HCT116 (cell line): ENCODE results near the gene FCRL1. TPM values are rescaled to one million over a fixed set of nuclear protein-coding genes. Genes with fewer than 3 reads are reported as not detected.

Experiments used
- ATAC-seq: fragments of 200-7000 bp; cut with Tn5 transposase; 2 replicates; pipeline ENCODE4 v1.9.1; 2020; ENCODE audit warnings: mild to moderate bottlenecking, moderate library complexity
- BruUV-seq: library from RNA; stranded (reverse); fragments of 400-500 nt; replicated peaks from 2 replicates; lab custom pipeline; 2021; lab: Mats Ljungman, UMichigan
- CTCF ChIA-PET: fragments of 300-600 bp; sonication (Branson Sonifier 250); formaldehyde crosslinking; loops from one replicate; lab custom pipeline; 2021; ENCODE audit warnings: antibody characterized with exemption; lab: Charles Lee
- POLR2A ChIA-PET: fragments of 300-600, 350-600 bp; sonication (Branson Sonifier 250); formaldehyde crosslinking; loops from one replicate; lab custom pipeline; 2021; ENCODE audit warnings: antibody characterized with exemption; lab: Charles Lee
- RAD21 ChIA-PET, 2 experiments: fragments of 300-600 bp; sonication (Branson Sonifier 250); formaldehyde crosslinking; loops; one replicate each; lab custom pipeline; 2023; ENCODE audit warnings: low total read pairs in 2 of 2; ENCODE audit not compliant: uncharacterized antibody in 2 of 2, unreplicated experiment in 2 of 2, low non-redundant PET in 1 of 2; lab: Charles Lee
- DNase-seq: peaks from one replicate; pipeline ENCODE4 v3.0.0-alpha.2; 2010; ENCODE audit warnings: low read depth, low spot score
- H2AFZ ChIP-seq: fragments of 200-600 bp; shearing (Covaris generic), sonication (generic); 2 replicates; pipeline ENCODE4 v1.6.1; 2017; ENCODE audit warnings: low read depth, mixed run types, mixed read lengths, antibody characterized with exemption, low read length; ENCODE audit not compliant: poor library complexity, severe bottlenecking
- H3K27ac ChIP-seq: 2 replicates; pipeline ENCODE4 v1.5.1; 2012; ENCODE audit warnings: low read depth, low read length
- H3K27me3 ChIP-seq: fragments of 200-600 bp; sonication (generic); 2 replicates; pipeline ENCODE4 v1.6.1; 2016; ENCODE audit warnings: mixed run types, low read length, mixed read lengths; ENCODE audit not compliant: insufficient read depth
- H3K36me3 ChIP-seq, 2 experiments: fragments of 200-500 bp in 1 of 2; fragments of 200-600 bp in 1 of 2; sonication (Bioruptor generic) in 1 of 2; sonication (generic) in 1 of 2; 2 replicates each; pipeline versions ENCODE4 v1.5.1 to v1.6.1; 2014 to 2016; ENCODE audit warnings: low read length in 2 of 2, inconsistent platforms in 1 of 2, mixed read lengths in 1 of 2, mixed run types in 1 of 2; ENCODE audit not compliant: insufficient read depth in 2 of 2, control insufficient read depth in 1 of 2
- H3K4me1 ChIP-seq, 2 experiments: fragments of 200-600 bp in 1 of 2; sonication (generic) in 1 of 2; 2 replicates each; pipeline versions ENCODE4 v1.5.1 to v1.6.1; 2012 to 2017; ENCODE audit warnings: low read length in 2 of 2, inconsistent platforms in 1 of 2, mild to moderate bottlenecking in 1 of 2, mixed read lengths in 1 of 2, mixed run types in 1 of 2, moderate library complexity in 1 of 2; ENCODE audit not compliant: insufficient read depth in 2 of 2, control insufficient read depth in 1 of 2
- H3K4me2 ChIP-seq: fragments of 200-600 bp; sonication (generic); 2 replicates; pipeline ENCODE4 v1.6.1; 2017; ENCODE audit warnings: mixed run types, low read length, mixed read lengths
- H3K4me3 ChIP-seq, 2 experiments: fragments of 200-600 bp in 1 of 2; sonication (generic) in 1 of 2; replicated peaks in 1 of 2; 2 replicates each; pipeline ENCODE4 v1.5.1; 2011 to 2016; ENCODE audit warnings: low read length in 2 of 2, control low read depth in 1 of 2, low read depth in 1 of 2, mild to moderate bottlenecking in 1 of 2, mixed read lengths in 1 of 2, mixed run types in 1 of 2
- H3K79me2 ChIP-seq: fragments of 200-600 bp; sonication (generic); 2 replicates; pipeline ENCODE4 v1.6.1; 2017; ENCODE audit warnings: mild to moderate bottlenecking, mixed run types, low read length, moderate library complexity, mixed read lengths; ENCODE audit not compliant: insufficient read depth
- H3K9ac ChIP-seq: fragments of 200-600 bp; sonication (generic); 2 replicates; pipeline ENCODE4 v1.6.1; 2016; ENCODE audit warnings: low read length, mixed read lengths
- H3K9me2 ChIP-seq: fragments of 200-600 bp; sonication (generic), shearing (Covaris generic); 2 replicates; pipeline ENCODE4 v1.6.1; 2017; ENCODE audit warnings: mixed run types, mild to moderate bottlenecking, moderate library complexity; ENCODE audit not compliant: insufficient read depth
- H3K9me3 ChIP-seq, 2 experiments: fragments of 200-500 bp in 1 of 2; fragments of 200-600 bp in 1 of 2; sonication (Bioruptor generic) in 1 of 2; sonication (generic) in 1 of 2; 2 replicates each; pipeline ENCODE4 v1.6.1; 2014 to 2017; ENCODE audit warnings: low read length in 2 of 2, mixed read lengths in 2 of 2, inconsistent platforms in 1 of 2, low read depth in 1 of 2, mild to moderate bottlenecking in 1 of 2, mixed run types in 1 of 2, moderate library complexity in 1 of 2; ENCODE audit not compliant: control insufficient read depth in 1 of 2, insufficient read depth in 1 of 2
- H4K20me1 ChIP-seq: fragments of 200-600 bp; sonication (generic), shearing (Covaris generic); 2 replicates; pipeline ENCODE4 v1.6.1; 2017; ENCODE audit warnings: mixed run types, mild to moderate bottlenecking, moderate library complexity; ENCODE audit not compliant: insufficient read depth
- CBX3 ChIP-seq: IDR thresholded peaks from 2 replicates; pipeline ENCODE4 v1.6.1; 2012; ENCODE audit warnings: low read depth
- CEBPB ChIP-seq: IDR thresholded peaks from 2 replicates; pipeline ENCODE4 v1.6.1; 2012; ENCODE audit warnings: low read depth
- EZH2 ChIP-seq: fragments of 200-600 bp; sonication (generic); IDR thresholded peaks from 2 replicates; pipeline ENCODE4 v1.6.1; 2017; ENCODE audit warnings: antibody characterized with exemption, mixed run types
- EZH2phosphoT487 ChIP-seq: fragments of 200-600 bp; IDR thresholded peaks from 2 replicates; pipeline ENCODE4 v1.6.1; 2018; ENCODE audit warnings: antibody characterized with exemption, borderline replicate concordance
- FOSL1 ChIP-seq: IDR thresholded peaks from 2 replicates; pipeline ENCODE4 v1.6.1; 2012; ENCODE audit warnings: low read depth
- JUND ChIP-seq: IDR thresholded peaks from 2 replicates; pipeline ENCODE4 v1.6.1; 2012
- MAX ChIP-seq: IDR thresholded peaks from 2 replicates; pipeline ENCODE4 v1.6.1; 2012
- POLR2A ChIP-seq: IDR thresholded peaks from 2 replicates; pipeline ENCODE4 v1.7.0; 2011; ENCODE audit warnings: borderline replicate concordance; ENCODE audit not compliant: insufficient read depth, insufficient read length; ENCODE audit errors: extremely low read depth
- POLR2AphosphoS5 ChIP-seq: IDR thresholded peaks from 2 replicates; pipeline ENCODE4 v1.6.1; 2011; ENCODE audit warnings: mild to moderate bottlenecking, low read depth, low read length, moderate library complexity
- SIN3A ChIP-seq: IDR thresholded peaks from 2 replicates; pipeline ENCODE4 v1.6.1; 2012; ENCODE audit warnings: low read depth
- SP1 ChIP-seq: IDR thresholded peaks from 2 replicates; pipeline ENCODE4 v1.6.1; 2012; ENCODE audit warnings: low read depth
- SRF ChIP-seq: IDR thresholded peaks from 2 replicates; pipeline ENCODE4 v1.6.1; 2012; ENCODE audit warnings: low read depth
- YY1 ChIP-seq: IDR thresholded peaks from 2 replicates; pipeline ENCODE4 v1.6.1; 2011; ENCODE audit warnings: low read length, low read depth, moderate library complexity, mild to moderate bottlenecking; ENCODE audit not compliant: insufficient replicate concordance; ENCODE audit errors: extremely low read depth
- ZFX ChIP-seq: fragments of 450-650 bp; IDR thresholded peaks from 2 replicates; pipeline ENCODE4 v1.6.1; 2017
- ZNF274 ChIP-seq: fragments of 200-500 bp; sonication (Bioruptor generic); IDR thresholded peaks from 2 replicates; pipeline ENCODE4 v1.6.1; 2014; ENCODE audit warnings: mild to moderate bottlenecking, low read depth, low read length, inconsistent platforms
- intact Hi-C: fragments of 100-400 bp; cut with micrococcal nuclease; formaldehyde crosslinking; loops from 2 replicates; pipeline ENCODE4 v1.10.0; 2022
- total RNA-seq: library from RNA; stranded (reverse); gene quantifications from one replicate; pipeline ENCODE4 v1.2.1, GENCODE V29; 2021; ENCODE audit not compliant: unreplicated experiment
- TF ChIP-seq, protein P1 (sequence below): IDR thresholded peaks from 2 replicates; pipeline ENCODE4 v1.6.1; 2011; ENCODE audit warnings: mild to moderate bottlenecking, low read length, moderate library complexity; ENCODE audit not compliant: insufficient replicate concordance; ENCODE audit errors: extremely low read depth
- TF ChIP-seq, protein P2 (sequence below): IDR thresholded peaks from 2 replicates; pipeline ENCODE4 v1.6.1; 2012
- TF ChIP-seq, protein P3 (sequence below), 3 experiments: fragments of 200-600 bp in 1 of 3; sonication (generic) in 1 of 3; IDR thresholded peaks in 2 of 3; conservative IDR thresholded peaks in 1 of 3; 2 replicates each; pipeline ENCODE4 v1.5.1; 2012 to 2017; ENCODE audit warnings: low read depth in 2 of 3, low read length in 2 of 3, antibody characterized with exemption in 1 of 3, borderline replicate concordance in 1 of 3, control low read depth in 1 of 3, mild to moderate bottlenecking in 1 of 3, mixed read lengths in 1 of 3, mixed run types in 1 of 3, moderate library complexity in 1 of 3; ENCODE audit not compliant: insufficient read depth in 1 of 3

The FCRL1 gene
- total RNA-seq, 1 experiment from 2014 or later: not detected

DNA sequence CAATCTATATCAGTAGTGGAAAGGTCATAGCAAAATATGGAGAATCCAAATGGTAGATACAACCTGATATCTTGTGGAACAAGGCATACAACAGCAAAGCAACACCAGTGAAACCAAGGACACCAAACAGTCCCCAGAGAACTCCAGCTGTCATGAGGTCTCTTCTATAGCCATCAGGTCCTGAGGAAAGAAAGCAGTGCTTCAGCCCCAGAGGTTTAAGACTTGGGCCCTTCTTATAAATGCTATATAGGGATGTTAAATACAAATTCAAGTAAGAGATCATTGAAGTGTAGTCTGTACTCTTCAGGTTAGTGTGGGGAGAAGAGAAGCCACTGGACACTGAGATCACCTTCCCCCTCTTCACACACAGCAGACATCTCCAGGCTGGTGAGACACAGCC lies 53.1 kb downstream of the FCRL1 start (continued):
- no peak for TF ChIP-seq CBX3
- no peak for TF ChIP-seq SIN3A

GRCh38 chr1:157758018-157758417 lies 61.9 kb downstream of the FCRL1 start:
- Histone ChIP-seq H3K27me3 (peaks cover 3% of the 10 kb centered on the region), H2AFZ (no peak overlapping the region), H3K4me3 (no peak overlapping the region), H3K9me3 (no peaks in the 10 kb centered on the region), H3K79me2 (no peaks in the 10 kb centered on the region), H3K36me3 (no peaks in the 10 kb centered on the region), H3K27ac (no peak overlapping the region), H3K4me1 (no peaks in the 10 kb centered on the region), H4K20me1 (no peaks in the 10 kb centered on the region), H3K9ac (no peak overlapping the region), H3K4me2 (no peak overlapping the region), H3K9me2 (no peaks in the 10 kb centered on the region)
- ChIA-PET CTCF (no interaction called here), POLR2A (no interaction called here), RAD21 (no interaction called here)
- no peak for ATAC-seq
- no TSS peak for BruUV-seq
- intact Hi-C loops: no loop called here
- TF ChIP-seq ZFX: no peak
- no peak for TF ChIP-seq CEBPB
- TF ChIP-seq JUND: no peak
- no peak for TF ChIP-seq SP1
- TF ChIP-seq CBX3: no peak
- no peak for TF ChIP-seq POLR2A
- no peak for TF ChIP-seq EZH2
- TF ChIP-seq, protein P1, sequence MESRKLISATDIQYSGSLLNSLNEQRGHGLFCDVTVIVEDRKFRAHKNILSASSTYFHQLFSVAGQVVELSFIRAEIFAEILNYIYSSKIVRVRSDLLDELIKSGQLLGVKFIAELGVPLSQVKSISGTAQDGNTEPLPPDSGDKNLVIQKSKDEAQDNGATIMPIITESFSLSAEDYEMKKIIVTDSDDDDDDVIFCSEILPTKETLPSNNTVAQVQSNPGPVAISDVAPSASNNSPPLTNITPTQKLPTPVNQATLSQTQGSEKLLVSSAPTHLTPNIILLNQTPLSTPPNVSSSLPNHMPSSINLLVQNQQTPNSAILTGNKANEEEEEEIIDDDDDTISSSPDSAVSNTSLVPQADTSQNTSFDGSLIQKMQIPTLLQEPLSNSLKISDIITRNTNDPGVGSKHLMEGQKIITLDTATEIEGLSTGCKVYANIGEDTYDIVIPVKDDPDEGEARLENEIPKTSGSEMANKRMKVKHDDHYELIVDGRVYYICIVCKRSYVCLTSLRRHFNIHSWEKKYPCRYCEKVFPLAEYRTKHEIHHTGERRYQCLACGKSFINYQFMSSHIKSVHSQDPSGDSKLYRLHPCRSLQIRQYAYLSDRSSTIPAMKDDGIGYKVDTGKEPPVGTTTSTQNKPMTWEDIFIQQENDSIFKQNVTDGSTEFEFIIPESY: no peak
- TF ChIP-seq YY1: no peak
- TF ChIP-seq ZNF274: no peak
- TF ChIP-seq SIN3A: no peak
- TF ChIP-seq, protein P2, sequence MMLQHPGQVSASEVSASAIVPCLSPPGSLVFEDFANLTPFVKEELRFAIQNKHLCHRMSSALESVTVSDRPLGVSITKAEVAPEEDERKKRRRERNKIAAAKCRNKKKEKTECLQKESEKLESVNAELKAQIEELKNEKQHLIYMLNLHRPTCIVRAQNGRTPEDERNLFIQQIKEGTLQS: no peak
- no peak for TF ChIP-seq POLR2AphosphoS5
- TF ChIP-seq SRF: no peak
- TF ChIP-seq FOSL1: no peak
- no peak for TF ChIP-seq EZH2phosphoT487
- no peak for TF ChIP-seq MAX
- TF ChIP-seq, protein P3, sequence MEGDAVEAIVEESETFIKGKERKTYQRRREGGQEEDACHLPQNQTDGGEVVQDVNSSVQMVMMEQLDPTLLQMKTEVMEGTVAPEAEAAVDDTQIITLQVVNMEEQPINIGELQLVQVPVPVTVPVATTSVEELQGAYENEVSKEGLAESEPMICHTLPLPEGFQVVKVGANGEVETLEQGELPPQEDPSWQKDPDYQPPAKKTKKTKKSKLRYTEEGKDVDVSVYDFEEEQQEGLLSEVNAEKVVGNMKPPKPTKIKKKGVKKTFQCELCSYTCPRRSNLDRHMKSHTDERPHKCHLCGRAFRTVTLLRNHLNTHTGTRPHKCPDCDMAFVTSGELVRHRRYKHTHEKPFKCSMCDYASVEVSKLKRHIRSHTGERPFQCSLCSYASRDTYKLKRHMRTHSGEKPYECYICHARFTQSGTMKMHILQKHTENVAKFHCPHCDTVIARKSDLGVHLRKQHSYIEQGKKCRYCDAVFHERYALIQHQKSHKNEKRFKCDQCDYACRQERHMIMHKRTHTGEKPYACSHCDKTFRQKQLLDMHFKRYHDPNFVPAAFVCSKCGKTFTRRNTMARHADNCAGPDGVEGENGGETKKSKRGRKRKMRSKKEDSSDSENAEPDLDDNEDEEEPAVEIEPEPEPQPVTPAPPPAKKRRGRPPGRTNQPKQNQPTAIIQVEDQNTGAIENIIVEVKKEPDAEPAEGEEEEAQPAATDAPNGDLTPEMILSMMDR (IDR thresholded peaks at IDR 0.05 in 2 of 3, conservative IDR thresholded peaks at IDR 0.05 in 1 of 3; ENCODE audit: borderline replicate concordance in 1 of 3, insufficient read depth in 1 of 3, low read depth in 2 of 3, low read length in 2 of 3): no peak
- DNase-seq: no peak
